NB4 (cell line): ENCODE results near the gene DHX34.
"Not testable (repeated sequence)": the region's sequence is repeated elsewhere in the genome, so short reads cannot be mapped to it uniquely, and the experiment has no call there.

Source experiments
- DNase-seq: peaks from one replicate; pipeline ENCODE4 v3.0.0; 2010; ENCODE audit warnings: low read depth
- H3K4me3 ChIP-seq: one replicate; pipeline ENCODE4 v1.5.1; 2011; ENCODE audit warnings: mild to moderate bottlenecking, low read depth, low read length, moderate library complexity
- CTCF ChIP-seq: IDR thresholded peaks from one replicate; pipeline ENCODE4 v1.5.1; 2012; ENCODE audit warnings: low read depth, low read length
- MAX ChIP-seq: IDR thresholded peaks from 2 replicates; pipeline ENCODE4 v1.6.1; 2011; ENCODE audit warnings: low read depth, low read length
- MYC ChIP-seq: IDR thresholded peaks from 2 replicates; pipeline ENCODE4 v1.6.1; 2011; ENCODE audit warnings: low read depth, low read length
- POLR2A ChIP-seq: IDR thresholded peaks from 2 replicates; pipeline ENCODE4 v1.6.1; 2011; ENCODE audit warnings: mild to moderate bottlenecking; ENCODE audit not compliant: insufficient read length; ENCODE audit errors: extremely low read depth

The DHX34 gene

GRCh38 chr19:47343194-47343802, 5.8 kb upstream of the DHX34 start:
- H3K4me3 ChIP-seq = no peak overlapping the region
- TF ChIP-seq POLR2A = no peak
- TF ChIP-seq MYC = no peak
- no peak for TF ChIP-seq MAX
- no peak for TF ChIP-seq CTCF
- DNase-seq = no peak

DNA sequence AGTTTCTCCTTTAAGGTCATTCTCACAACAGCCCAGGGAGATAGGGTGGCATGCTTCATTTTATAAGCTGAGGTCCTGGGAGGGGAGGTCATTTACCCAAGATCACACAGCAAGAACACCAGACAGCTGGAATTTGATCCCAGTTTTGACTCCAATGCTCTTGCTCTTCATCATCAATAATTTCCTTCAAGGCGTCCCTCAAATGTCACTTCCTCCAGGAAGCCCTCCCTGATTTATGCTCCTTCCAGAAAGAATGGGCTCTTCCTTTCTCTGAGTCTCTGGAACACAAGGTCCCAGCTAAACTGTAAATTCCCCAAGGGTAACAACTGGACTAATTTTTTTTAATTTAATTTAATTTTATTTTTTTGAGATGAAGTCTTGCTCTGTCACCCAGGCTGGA, 4.7 kb upstream of the DHX34 start:
- no peak overlapping the region for H3K4me3 ChIP-seq
- no peak for TF ChIP-seq MAX
- TF ChIP-seq MYC = no peak
- TF ChIP-seq POLR2A = no peak
- no peak for TF ChIP-seq CTCF
- no peak for DNase-seq

GRCh38 chr19:47346024-47346423, 3.1 kb upstream of the DHX34 start:
- H3K4me3 ChIP-seq, DNase-seq: not testable (repeated sequence)

GRCh38 chr19:47350630-47351029, 1.5 kb downstream of the DHX34 start:
- H3K4me3 ChIP-seq = no peak overlapping the region

GRCh38 chr19:47351548-47351947, 2.4 kb downstream of the DHX34 start:
- no peak overlapping the region for H3K4me3 ChIP-seq
- peak; percentile 77 for DNase-seq
- peak; percentile 74 for TF ChIP-seq MAX
- no peak for TF ChIP-seq CTCF
- 0 out of 2 replicates have a peak, but pooled peaks have one; percentile 22 for TF ChIP-seq MYC
- TF ChIP-seq POLR2A = no peak

More at GRCh38 chr19:47350630-47351029, 1.5 kb downstream of the DHX34 start:
- DNase-seq = no peak
- no peak for TF ChIP-seq POLR2A

DNA sequence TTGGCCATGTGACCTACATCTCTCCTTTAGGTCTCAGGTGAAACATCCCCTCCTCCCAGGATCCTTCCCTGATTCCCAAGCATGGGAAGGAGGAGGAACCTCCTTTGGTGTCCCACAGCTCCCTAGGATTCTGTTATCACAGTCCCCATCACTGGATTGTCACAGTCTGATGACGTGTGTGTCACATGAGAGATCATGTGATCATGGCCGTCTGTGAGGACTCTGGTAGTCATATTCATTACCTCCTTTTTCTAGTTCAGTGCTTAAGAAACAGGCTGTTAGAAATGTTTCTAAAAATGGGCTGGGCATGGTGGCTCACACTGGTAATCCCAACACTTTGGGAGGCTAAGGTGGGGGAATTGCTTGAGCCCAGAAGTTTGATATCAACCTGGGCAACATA, 3.0 kb downstream of the DHX34 start:
- peak overlapping the region; percentile 0 for H3K4me3 ChIP-seq
- TF ChIP-seq CTCF (no peak), MYC (no peak), POLR2A (no peak), MAX (no peak)
- DNase-seq = no peak

DNA sequence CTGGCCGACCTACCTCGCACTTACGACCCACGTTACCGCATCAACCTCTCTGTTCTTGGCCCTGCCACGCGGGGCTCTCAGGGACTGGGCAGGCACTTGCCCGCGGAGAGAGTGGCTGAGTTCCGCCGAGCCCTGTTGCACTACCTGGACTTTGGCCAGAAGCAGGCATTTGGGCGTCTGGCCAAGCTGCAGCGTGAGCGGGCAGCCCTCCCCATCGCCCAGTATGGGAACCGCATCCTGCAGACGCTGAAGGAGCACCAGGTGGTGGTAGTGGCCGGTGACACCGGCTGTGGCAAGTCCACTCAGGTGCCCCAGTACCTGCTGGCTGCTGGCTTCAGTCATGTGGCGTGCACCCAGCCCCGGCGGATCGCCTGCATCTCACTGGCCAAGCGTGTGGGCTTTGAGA, 4.2 kb downstream of the DHX34 start:
- TF ChIP-seq CTCF (no peak), MYC (no peak), MAX (no peak), POLR2A (no peak)
- no peak for DNase-seq
- no peak overlapping the region for H3K4me3 ChIP-seq
